ENCODE data around the gene PRSS21. TPM values are rescaled to one million over a fixed set of nuclear protein-coding genes. Genes with fewer than 3 reads are reported as not detected.
A peak's percentile ranks its signal among the peaks of the same experiment; 100 is the strongest.

The PRSS21 gene
- total RNA-seq, 4 donors from 2014 or later = 1.6 to 1.9 TPM; not detected in 2

DNA sequence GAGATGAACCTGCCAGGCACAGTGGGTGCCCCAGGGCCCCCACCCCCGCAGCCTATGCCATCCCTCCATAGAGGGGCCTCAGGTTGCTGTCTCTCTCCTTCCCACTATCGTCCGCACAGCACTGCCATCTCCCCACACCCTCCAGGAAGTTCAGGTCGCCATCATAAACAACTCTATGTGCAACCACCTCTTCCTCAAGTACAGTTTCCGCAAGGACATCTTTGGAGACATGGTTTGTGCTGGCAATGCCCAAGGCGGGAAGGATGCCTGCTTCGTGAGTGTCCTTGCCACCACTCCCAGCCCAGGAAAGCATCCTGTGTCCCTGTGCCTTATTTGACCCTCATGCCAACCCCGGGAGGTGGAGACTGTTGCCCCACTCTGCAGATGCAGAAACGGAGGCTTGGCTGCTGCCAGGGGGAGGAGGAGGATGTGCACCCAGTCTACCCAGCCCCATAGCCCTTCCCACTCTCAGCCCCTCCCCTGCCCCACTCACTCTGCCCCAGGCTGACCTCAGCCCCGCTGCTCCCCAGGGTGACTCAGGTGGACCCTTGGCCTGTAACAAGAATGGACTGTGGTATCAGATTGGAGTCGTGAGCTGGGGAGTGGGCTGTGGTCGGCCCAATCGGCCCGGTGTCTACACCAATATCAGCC is 3.9 kb downstream of the PRSS21 start:
- peaks cover 2% of the 10 kb centered on the region for H3K27me3 ChIP-seq
- no peak for TF ChIP-seq EP300 (IDR thresholded peaks at IDR 0.05; ENCODE audit: low read depth)
- no peak for TF ChIP-seq POLR2A (IDR thresholded peaks at IDR 0.05)
- TF ChIP-seq POLR2AphosphoS5 (IDR thresholded peaks at IDR 0.05) = no peak
- TF ChIP-seq, protein P1, sequence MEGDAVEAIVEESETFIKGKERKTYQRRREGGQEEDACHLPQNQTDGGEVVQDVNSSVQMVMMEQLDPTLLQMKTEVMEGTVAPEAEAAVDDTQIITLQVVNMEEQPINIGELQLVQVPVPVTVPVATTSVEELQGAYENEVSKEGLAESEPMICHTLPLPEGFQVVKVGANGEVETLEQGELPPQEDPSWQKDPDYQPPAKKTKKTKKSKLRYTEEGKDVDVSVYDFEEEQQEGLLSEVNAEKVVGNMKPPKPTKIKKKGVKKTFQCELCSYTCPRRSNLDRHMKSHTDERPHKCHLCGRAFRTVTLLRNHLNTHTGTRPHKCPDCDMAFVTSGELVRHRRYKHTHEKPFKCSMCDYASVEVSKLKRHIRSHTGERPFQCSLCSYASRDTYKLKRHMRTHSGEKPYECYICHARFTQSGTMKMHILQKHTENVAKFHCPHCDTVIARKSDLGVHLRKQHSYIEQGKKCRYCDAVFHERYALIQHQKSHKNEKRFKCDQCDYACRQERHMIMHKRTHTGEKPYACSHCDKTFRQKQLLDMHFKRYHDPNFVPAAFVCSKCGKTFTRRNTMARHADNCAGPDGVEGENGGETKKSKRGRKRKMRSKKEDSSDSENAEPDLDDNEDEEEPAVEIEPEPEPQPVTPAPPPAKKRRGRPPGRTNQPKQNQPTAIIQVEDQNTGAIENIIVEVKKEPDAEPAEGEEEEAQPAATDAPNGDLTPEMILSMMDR (IDR thresholded peaks at IDR 0.05) = no peak
- intact Hi-C loops (cut with DNase I; ENCODE audit: low total_unique reads) = loop anchor here (5.0 kb wide), 1 partner anchor 1521 kb away; no protein-coding TSS in a partner anchor
- in situ Hi-C loops (cut with MboI; ENCODE audit: low pct_ligation_motif_present in 1 of 4, low pct_unique_long_range_greater_than_20kb in 1 of 4, low sequenced_read_pairs in 3 of 4) = no loop called here
- no peak overlapping the region for H3K4me3 ChIP-seq
- no peak overlapping the region for H3K27ac ChIP-seq
- WGBS, 2 donors (ENCODE audit: low coverage in 1 of 2) = 81 to 87% methylated on average over 3 to 13 of the region's 14 CpGs
- no peaks in the 10 kb centered on the region for H3K4me1 ChIP-seq
- peak; percentile 4 for DNase-seq
- no peaks in the 10 kb centered on the region for H3K36me3 ChIP-seq
- H3K9me3 ChIP-seq = no peaks in the 10 kb centered on the region

DNA sequence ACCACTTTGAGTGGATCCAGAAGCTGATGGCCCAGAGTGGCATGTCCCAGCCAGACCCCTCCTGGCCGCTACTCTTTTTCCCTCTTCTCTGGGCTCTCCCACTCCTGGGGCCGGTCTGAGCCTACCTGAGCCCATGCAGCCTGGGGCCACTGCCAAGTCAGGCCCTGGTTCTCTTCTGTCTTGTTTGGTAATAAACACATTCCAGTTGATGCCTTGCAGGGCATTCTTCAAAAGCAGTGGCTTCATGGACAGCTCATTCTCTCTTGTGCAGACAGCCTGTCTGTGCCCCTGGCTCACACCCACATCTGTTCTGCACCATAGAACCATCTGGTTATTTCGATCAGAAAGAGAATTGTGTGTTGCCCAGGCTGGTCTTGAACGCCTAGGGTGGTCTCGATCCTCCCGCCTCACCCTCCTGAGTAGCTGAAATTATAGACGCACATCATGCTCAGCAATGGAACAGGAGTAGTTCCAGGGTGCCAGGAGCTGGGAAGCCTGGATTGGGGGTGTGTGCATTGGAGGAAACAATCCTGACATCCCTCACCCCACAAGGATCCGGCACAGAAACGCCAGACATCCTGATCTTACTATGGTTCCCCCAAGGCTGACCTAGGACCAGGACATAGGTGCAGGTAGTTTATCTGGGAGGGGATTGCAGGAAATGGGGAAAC is 4.6 kb downstream of the PRSS21 start:
- WGBS, 2 donors (ENCODE audit: low coverage in 1 of 2) = 76% methylated on average over 9 of the region's 9 CpGs; no CpG with 5 or more reads in 1 of the 2 donors
- in situ Hi-C loops (cut with MboI; ENCODE audit: low pct_ligation_motif_present in 1 of 4, low pct_unique_long_range_greater_than_20kb in 1 of 4, low sequenced_read_pairs in 3 of 4) = no loop called here
- DNase-seq = peak; percentile 3
- Histone ChIP-seq H3K9me3 (no peaks in the 10 kb centered on the region), H3K4me1 (no peaks in the 10 kb centered on the region), H3K27me3 (no peaks in the 10 kb centered on the region), H3K4me3 (no peak overlapping the region), H3K36me3 (no peaks in the 10 kb centered on the region), H3K27ac (no peak overlapping the region)
- intact Hi-C loops (cut with DNase I; ENCODE audit: low total_unique reads) = loop anchor here (5.0 kb wide), 1 partner anchor 1521 kb away; no protein-coding TSS in a partner anchor
- no peak for TF ChIP-seq POLR2A (IDR thresholded peaks at IDR 0.05)
- TF ChIP-seq, protein P1 (IDR thresholded peaks at IDR 0.05) = no peak
- no peak for TF ChIP-seq EP300 (IDR thresholded peaks at IDR 0.05; ENCODE audit: low read depth)
- TF ChIP-seq POLR2AphosphoS5 (IDR thresholded peaks at IDR 0.05) = no peak

DNA sequence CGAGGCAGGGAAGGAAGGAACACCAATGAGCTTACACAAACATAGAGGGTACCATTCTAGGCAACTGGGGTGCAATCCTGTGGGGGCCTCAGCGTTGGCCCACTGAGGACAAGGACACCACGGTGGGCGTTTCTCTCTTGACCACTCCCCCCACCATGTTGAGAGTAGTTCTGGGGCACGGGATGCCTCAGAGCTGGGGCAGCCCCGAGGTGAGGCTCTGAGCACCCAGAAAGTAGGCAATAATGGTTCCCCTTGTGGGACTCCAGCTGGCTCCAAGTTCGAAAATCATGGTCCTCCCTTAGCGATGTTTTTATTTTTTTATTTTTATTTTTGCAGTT is 5.1 kb downstream of the PRSS21 start:
- H3K36me3 ChIP-seq = no peaks in the 10 kb centered on the region
- no peaks in the 10 kb centered on the region for H3K9me3 ChIP-seq
- H3K4me3 ChIP-seq = no peak overlapping the region
- in situ Hi-C loops (cut with MboI; ENCODE audit: low pct_ligation_motif_present in 1 of 4, low pct_unique_long_range_greater_than_20kb in 1 of 4, low sequenced_read_pairs in 3 of 4) (no loop called here), intact Hi-C loops (cut with DNase I; ENCODE audit: low total_unique reads) (loop anchor here (5.0 kb wide), 1 partner anchor 1520 kb away; no protein-coding TSS in a partner anchor)
- WGBS, 2 donors (ENCODE audit: low coverage in 1 of 2) = 73 to 84% methylated on average over 6 to 8 of the region's 8 CpGs
- no peak for TF ChIP-seq EP300 (IDR thresholded peaks at IDR 0.05; ENCODE audit: low read depth)
- no peak for TF ChIP-seq POLR2AphosphoS5 (IDR thresholded peaks at IDR 0.05)
- TF ChIP-seq POLR2A (IDR thresholded peaks at IDR 0.05) = no peak
- H3K4me1 ChIP-seq = no peaks in the 10 kb centered on the region
- H3K27me3 ChIP-seq = no peaks in the 10 kb centered on the region
- peak; percentile 3 for DNase-seq
- no peak overlapping the region for H3K27ac ChIP-seq

DNA sequence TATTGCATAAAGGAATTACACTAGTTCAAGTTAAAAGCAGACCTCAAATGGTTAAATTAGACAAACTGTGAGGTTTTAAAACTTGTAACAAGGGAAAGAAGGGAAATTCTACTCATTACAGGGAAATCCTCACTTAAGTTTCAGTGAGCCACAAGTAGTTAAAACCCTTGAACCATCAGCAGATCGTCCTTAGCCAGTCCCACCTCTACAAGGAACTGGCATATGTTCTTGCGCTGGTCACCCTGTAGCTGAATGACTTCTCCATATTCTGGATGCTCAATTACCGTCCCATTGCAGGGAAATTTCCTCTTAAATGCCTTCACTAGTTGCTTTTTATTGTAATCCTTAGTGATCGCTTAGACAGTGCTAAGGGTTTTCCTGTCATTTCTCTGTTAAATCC is 5.5 kb downstream of the PRSS21 start:
- Histone ChIP-seq H3K27ac (no peak overlapping the region), H3K4me3 (no peak overlapping the region), H3K4me1 (no peaks in the 10 kb centered on the region), H3K27me3 (no peaks in the 10 kb centered on the region), H3K9me3 (no peaks in the 10 kb centered on the region), H3K36me3 (no peaks in the 10 kb centered on the region)
- 67 to 69% methylated on average over 4 of the region's 4 CpGs for WGBS, 2 donors (ENCODE audit: low coverage in 1 of 2)
- TF ChIP-seq POLR2A (IDR thresholded peaks at IDR 0.05) (no peak), EP300 (IDR thresholded peaks at IDR 0.05; ENCODE audit: low read depth) (no peak), POLR2AphosphoS5 (IDR thresholded peaks at IDR 0.05) (no peak)
- TF ChIP-seq, protein P1 (IDR thresholded peaks at IDR 0.05) = no peak
- no peak for DNase-seq
- intact Hi-C loops (cut with DNase I; ENCODE audit: low total_unique reads) = loop anchor here (5.0 kb wide), 1 partner anchor 1520 kb away; no protein-coding TSS in a partner anchor
- in situ Hi-C loops (cut with MboI; ENCODE audit: low pct_ligation_motif_present in 1 of 4, low pct_unique_long_range_greater_than_20kb in 1 of 4, low sequenced_read_pairs in 3 of 4) = no loop called here
